NCI-H1092 treated with DMSO at 0.1 percent for 48 hours (cell line): ENCODE data around the gene ZNF416.

Source experiments
- DNase-seq: peaks from one replicate; lab custom pipeline; 2025; lab: John Stamatoyannopoulos, UW

ZNF416 gene

DNA sequence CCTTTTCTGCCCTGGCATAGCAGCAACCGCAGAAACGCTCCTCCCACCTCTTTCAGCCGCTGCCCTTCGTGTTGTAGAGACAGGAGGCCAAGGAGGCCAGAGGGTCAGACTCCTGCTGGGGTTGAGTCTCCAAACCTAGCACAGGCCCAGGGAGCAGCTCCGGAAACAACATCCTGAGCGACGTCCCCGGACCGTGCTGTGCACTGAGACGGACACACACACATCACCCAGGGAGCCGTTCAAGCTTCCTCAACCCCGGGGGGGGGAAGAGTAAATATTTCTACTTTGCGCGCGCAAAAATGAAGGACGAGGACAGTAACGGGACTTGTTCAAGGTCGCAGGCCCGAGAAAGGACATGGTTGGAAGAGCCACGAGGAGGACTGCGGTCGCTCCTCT, 19.7 kb downstream of the ZNF416 start:
- no peak for DNase-seq

DNA sequence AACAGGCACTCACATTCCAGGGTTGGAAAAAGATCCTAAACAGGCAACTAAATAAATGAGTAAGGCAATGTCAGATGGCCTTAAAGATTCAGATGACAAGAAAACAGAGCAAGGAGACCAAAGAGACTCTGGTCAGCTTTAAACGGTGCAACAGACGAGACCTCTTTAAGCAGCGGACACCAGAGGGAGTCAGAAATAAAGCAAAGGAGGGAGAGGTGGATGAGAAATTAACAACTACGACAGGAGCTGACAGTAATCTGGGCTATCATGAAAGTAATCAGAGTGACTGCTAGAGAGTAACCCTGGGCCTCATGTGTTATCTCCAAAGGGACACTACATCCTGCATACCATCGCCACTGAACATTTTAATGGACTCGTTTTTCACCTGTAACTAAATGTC, 20.2 kb downstream of the ZNF416 start:
- no peak for DNase-seq

DNA sequence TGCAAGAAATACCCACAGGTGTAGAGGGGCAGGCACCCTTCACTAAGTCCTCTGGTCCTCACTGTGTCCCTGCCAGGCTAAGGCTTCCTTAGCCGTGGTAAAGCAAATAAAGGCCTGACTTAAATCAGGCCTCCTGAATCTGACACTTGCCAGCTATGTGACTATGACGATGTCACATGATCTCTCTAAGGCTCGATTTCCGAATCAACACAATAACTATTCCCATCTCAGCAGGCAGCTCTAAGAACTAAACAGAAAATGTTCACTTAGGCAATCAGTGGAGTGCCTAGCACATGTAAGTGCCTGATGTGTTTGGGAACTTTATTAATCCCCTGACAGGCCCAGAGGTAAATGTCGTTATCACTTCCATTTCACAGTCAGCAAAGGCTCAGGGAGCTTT, 21.1 kb downstream of the ZNF416 start:
- no peak for DNase-seq

DNA sequence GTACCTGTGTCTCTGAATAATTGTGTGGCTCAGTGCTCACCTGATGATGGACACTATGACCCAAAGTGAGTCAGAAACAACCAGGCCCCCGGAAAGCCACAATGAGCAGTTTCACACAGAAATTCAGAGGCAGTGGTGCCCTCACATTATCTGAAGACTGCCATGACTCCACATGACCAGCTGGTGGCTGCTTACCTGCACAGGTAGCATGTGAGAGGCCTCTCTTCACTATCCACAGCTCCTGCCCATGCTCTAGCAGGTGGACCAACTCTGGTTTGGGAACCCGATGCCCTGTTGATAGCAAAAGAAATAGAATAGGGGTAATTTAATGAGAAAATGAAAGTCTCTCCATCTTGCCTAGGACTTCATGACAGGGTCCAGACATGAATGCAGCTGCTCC, 26.3 kb downstream of the ZNF416 start:
- DNase-seq, result no peak

DNA sequence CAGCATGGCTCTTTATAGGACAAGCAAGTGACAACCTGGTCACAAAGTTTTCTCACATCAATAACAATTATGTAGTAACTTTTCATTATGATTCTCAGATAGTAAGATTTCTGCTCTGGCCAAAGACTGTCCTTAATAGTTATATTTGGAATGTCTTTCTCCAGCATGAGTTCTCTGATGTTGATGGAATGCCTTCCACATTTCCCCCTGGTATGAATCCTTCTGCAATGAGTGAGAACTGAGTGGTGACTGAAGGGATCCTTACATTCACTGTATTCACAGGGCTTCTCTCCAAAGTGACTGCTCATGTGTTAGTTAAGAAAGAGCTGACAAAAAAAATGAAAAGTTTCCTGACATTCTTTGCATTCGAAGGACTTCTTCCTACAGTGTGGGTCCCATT, 32.2 kb downstream of the ZNF416 start:
- no peak for DNase-seq

DNA sequence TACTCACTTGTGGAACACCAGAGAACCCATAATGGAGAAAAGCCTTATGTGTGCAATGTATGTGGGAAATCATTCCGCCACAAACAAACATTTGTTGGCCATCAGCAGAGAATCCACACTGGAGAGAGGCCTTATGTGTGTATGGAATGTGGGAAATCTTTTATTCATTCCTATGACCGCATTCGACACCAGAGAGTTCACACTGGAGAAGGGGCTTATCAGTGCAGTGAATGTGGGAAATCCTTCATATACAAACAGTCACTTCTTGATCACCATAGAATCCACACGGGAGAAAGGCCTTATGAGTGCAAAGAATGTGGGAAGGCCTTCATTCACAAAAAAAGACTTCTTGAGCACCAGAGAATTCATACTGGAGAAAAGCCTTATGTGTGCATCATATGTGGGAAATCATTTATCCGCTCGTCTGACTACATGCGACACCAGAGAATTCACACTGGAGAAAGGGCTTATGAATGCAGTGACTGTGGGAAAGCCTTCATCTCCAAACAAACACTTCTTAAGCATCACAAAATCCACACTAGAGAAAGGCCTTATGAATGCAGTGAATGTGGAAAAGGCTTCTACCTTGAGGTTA, 40.7 kb downstream of the ZNF416 start:
- no peak for DNase-seq

DNA sequence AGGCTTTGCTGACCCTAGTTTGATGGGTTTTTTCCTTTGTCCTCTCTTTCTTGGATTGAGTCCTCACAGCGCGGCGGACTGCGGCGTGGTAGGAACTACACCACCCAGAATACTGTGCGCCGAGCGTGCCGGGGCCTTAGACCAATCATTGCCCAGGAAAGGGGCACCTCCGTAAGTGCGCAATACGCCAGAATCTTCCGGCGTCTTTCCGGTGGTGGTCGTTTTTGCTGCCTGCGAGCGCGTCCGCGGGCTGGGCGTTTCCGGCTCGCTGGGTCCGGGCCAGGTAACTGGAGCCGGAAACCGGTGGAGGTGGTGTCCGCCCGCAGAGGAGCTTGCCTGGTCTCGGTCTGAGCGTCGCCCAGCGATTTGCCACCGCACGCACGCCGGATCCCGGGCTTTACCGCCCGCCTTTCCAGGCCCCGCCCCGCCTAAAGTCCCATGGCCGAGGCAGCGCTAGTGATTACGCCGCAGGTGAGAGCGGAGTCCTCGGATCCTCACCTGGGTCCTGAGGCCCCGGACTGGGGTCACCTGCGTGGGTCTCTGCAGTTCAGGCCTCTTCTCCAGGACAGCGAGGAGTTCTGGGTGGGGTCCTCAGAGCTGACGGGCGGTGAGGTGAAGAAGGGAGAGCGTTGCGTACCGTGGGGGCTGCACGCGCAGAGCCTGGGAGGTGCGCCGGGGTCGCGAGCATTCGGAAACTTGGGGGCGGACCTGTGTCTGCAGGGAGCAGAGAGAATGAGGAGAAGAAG, 51.4 kb downstream of the ZNF416 start, which contains the start of gene ZNF549:
TSS of gene ZNF549 (plus strand) at position 221 of the 746 bp plus-strand sequence. CDS start at position 439, 218 bp downstream.
- DNase-seq, result peak; percentile 84
